SU-DHL-6 (cell line): ENCODE results near the gene USP43.
"Not testable (repeated sequence)": the region's sequence is repeated elsewhere in the genome, so short reads cannot be mapped to it uniquely, and the experiment has no call there.

Source experiments
- H2AFZ ChIP-seq: fragments of 200-600 bp; sonication (generic); 2 replicates; pipeline ENCODE4 v1.6.1; 2014; ENCODE audit warnings: low read depth, mild to moderate bottlenecking, moderate library complexity, mixed read lengths, antibody characterized with exemption, low read length; ENCODE audit not compliant: severe bottlenecking
- H3F3A ChIP-seq: fragments of 200-600 bp; shearing (Covaris generic); 2 replicates; pipeline ENCODE4 v1.6.0; 2016; ENCODE audit warnings: antibody characterized with exemption, mild to moderate bottlenecking; ENCODE audit not compliant: insufficient read depth
- H3K27ac ChIP-seq: fragments of 200-600 bp; sonication (generic); 2 replicates; pipeline ENCODE4 v1.5.1; 2016; ENCODE audit warnings: low read depth, mild to moderate bottlenecking, low read length, moderate library complexity, mixed read lengths
- H3K27me3 ChIP-seq: fragments of 200-600 bp; sonication (generic), shearing (Covaris generic); 2 replicates; pipeline ENCODE4 v1.6.0; 2014; ENCODE audit warnings: mild to moderate bottlenecking, low read length
- H3K36me3 ChIP-seq: fragments of 200-600 bp; sonication (generic); 2 replicates; pipeline ENCODE4 v1.6.1; 2014; ENCODE audit warnings: mild to moderate bottlenecking, low read length, mixed read lengths
- H3K4me2 ChIP-seq: fragments of 300-600, 200-600 bp; shearing (Covaris generic), sonication (generic); 2 replicates; pipeline ENCODE4 v1.6.0; 2014; ENCODE audit warnings: low read length, low read depth, mild to moderate bottlenecking; ENCODE audit not compliant: poor library complexity, severe bottlenecking
- H3K4me3 ChIP-seq: fragments of 200-600 bp; sonication (generic); 2 replicates; pipeline ENCODE4 v1.5.1; 2014; ENCODE audit warnings: antibody characterized with exemption, low read length, mild to moderate bottlenecking, mixed read lengths; ENCODE audit not compliant: insufficient read depth, poor library complexity, severe bottlenecking
- H3K79me2 ChIP-seq: fragments of 200-600 bp; sonication (generic); 2 replicates; pipeline ENCODE4 v1.6.1; 2014; ENCODE audit warnings: mild to moderate bottlenecking, low read length, moderate library complexity; ENCODE audit not compliant: insufficient read depth
- H3K9ac ChIP-seq: fragments of 200-600 bp; sonication (generic); 2 replicates; pipeline ENCODE4 v1.7.0; 2014; ENCODE audit warnings: mild to moderate bottlenecking, low read length
- H3K9me2 ChIP-seq: fragments of 200-600 bp; sonication (generic); replicated peaks from 2 replicates; pipeline ENCODE4 v1.6.1; 2014; ENCODE audit warnings: low read length; ENCODE audit not compliant: insufficient read depth
- H3K9me3 ChIP-seq: fragments of 200-600 bp; sonication (generic); 2 replicates; pipeline ENCODE4 v1.6.1; 2014; ENCODE audit warnings: low read length, mixed read lengths; ENCODE audit not compliant: insufficient read depth
- H4K20me1 ChIP-seq: fragments of 200-600 bp; sonication (generic); 2 replicates; pipeline ENCODE4 v1.6.1; 2014; ENCODE audit warnings: low read depth, mild to moderate bottlenecking, antibody characterized with exemption, low read length, moderate library complexity, mixed read lengths
- CTCF ChIP-seq: fragments of 200-600 bp; sonication (generic); IDR thresholded peaks from one replicate; pipeline ENCODE4 v1.5.1; 2017; ENCODE audit warnings: antibody characterized with exemption, mild to moderate bottlenecking, low read length, moderate library complexity; ENCODE audit not compliant: insufficient read depth, poor library complexity, severe bottlenecking
- EZH2phosphoT487 ChIP-seq: fragments of 200-600 bp; sonication (generic), shearing (Covaris generic); conservative IDR thresholded peaks from 2 replicates; pipeline ENCODE4 v1.6.1; 2018; ENCODE audit warnings: mild to moderate bottlenecking, antibody characterized with exemption, low read length, moderate library complexity, mixed read lengths

Gene USP43

GRCh38 chr17:9632741-9633140, 12.6 kb upstream of the USP43 start:
- TF ChIP-seq EZH2phosphoT487 (no peak), CTCF (no peak)
- Histone ChIP-seq H3K4me3 (no peak overlapping the region), H3K27me3 (no peaks in the 10 kb centered on the region), H2AFZ (no peak overlapping the region), H3K9me3 (no peaks in the 10 kb centered on the region), H3K9me2 (no peaks in the 10 kb centered on the region), H3K36me3 (no peaks in the 10 kb centered on the region), H3F3A (no peaks in the 10 kb centered on the region), H3K79me2 (no peaks in the 10 kb centered on the region), H3K4me2 (no peak overlapping the region), H4K20me1 (no peaks in the 10 kb centered on the region), H3K27ac (no peak overlapping the region), H3K9ac (no peak overlapping the region)

GRCh38 chr17:9635340-9635739, 10.0 kb upstream of the USP43 start:
- H3K9ac ChIP-seq: no peak overlapping the region
- no peaks in the 10 kb centered on the region for H3K36me3 ChIP-seq
- TF ChIP-seq CTCF (no peak), EZH2phosphoT487 (no peak)
- no peaks in the 10 kb centered on the region for H3K79me2 ChIP-seq
- no peaks in the 10 kb centered on the region for H3F3A ChIP-seq
- no peaks in the 10 kb centered on the region for H3K27me3 ChIP-seq
- no peak overlapping the region for H3K4me2 ChIP-seq
- no peak overlapping the region for H3K4me3 ChIP-seq
- no peak overlapping the region for H3K27ac ChIP-seq
- H3K9me3 ChIP-seq: no peaks in the 10 kb centered on the region
- no peaks in the 10 kb centered on the region for H3K9me2 ChIP-seq
- H4K20me1 ChIP-seq: no peaks in the 10 kb centered on the region
- no peak overlapping the region for H2AFZ ChIP-seq

GRCh38 chr17:9636501-9636900, 8.8 kb upstream of the USP43 start:
- TF ChIP-seq CTCF (no peak), EZH2phosphoT487 (no peak)

GRCh38 chr17:9640388-9640787, 4.9 kb upstream of the USP43 start:
- not testable (repeated sequence) for H3K27me3 ChIP-seq, H3K9ac ChIP-seq, H3K27ac ChIP-seq, H4K20me1 ChIP-seq, H3K9me3 ChIP-seq, H2AFZ ChIP-seq, H3F3A ChIP-seq, H3K36me3 ChIP-seq, H3K79me2 ChIP-seq, H3K4me3 ChIP-seq, H3K9me2 ChIP-seq, H3K4me2 ChIP-seq

More at GRCh38 chr17:9636501-9636900, 8.8 kb upstream of the USP43 start:
- H3K4me3 ChIP-seq: no peak overlapping the region
- H3K27me3 ChIP-seq: no peaks in the 10 kb centered on the region
- H3K4me2 ChIP-seq: no peak overlapping the region
- no peak overlapping the region for H3K27ac ChIP-seq
- H2AFZ ChIP-seq: no peak overlapping the region
- H3K79me2 ChIP-seq: no peaks in the 10 kb centered on the region
- no peak overlapping the region for H3K9ac ChIP-seq
- H4K20me1 ChIP-seq: no peaks in the 10 kb centered on the region
- no peaks in the 10 kb centered on the region for H3F3A ChIP-seq
- no peaks in the 10 kb centered on the region for H3K9me2 ChIP-seq
- H3K36me3 ChIP-seq: no peaks in the 10 kb centered on the region
- no peaks in the 10 kb centered on the region for H3K9me3 ChIP-seq
